IgD-negative memory B cell (primary cell): Measurements from ENCODE around the gene ARFRP1. TPM values are rescaled to one million over a fixed set of nuclear protein-coding genes. Genes with fewer than 3 reads are reported as not detected.

Experiments used
- H3K27ac Mint-ChIP-seq, 3 donors: one replicate each; pipeline ENCODE4 v1.8.0; 2020 to 2022; ENCODE audit warnings: mild to moderate bottlenecking in 3 of 3, mixed read lengths in 3 of 3, moderate library complexity in 1 of 3
- H3K27me3 Mint-ChIP-seq: one replicate; pipeline ENCODE4 v1.8.0; 2021; ENCODE audit warnings: mixed read lengths
- H3K36me3 Mint-ChIP-seq: one replicate; pipeline ENCODE4 v1.8.0; 2020; ENCODE audit warnings: mild to moderate bottlenecking, mixed read lengths
- H3K4me1 Mint-ChIP-seq, 3 donors: one replicate each; pipeline ENCODE4 v1.8.0; 2020 to 2022; ENCODE audit warnings: mixed read lengths in 3 of 3, mild to moderate bottlenecking in 1 of 3
- H3K4me3 Mint-ChIP-seq, 4 donors: one replicate each; pipeline ENCODE4 v1.8.0; 2020 to 2022; ENCODE audit warnings: mild to moderate bottlenecking in 4 of 4, mixed read lengths in 4 of 4, moderate library complexity in 3 of 4
- H3K9me3 Mint-ChIP-seq, 3 donors: one replicate each; pipeline ENCODE4 v1.8.0; 2020 to 2021; ENCODE audit warnings: mixed read lengths in 3 of 3, mild to moderate bottlenecking in 1 of 3
- polyA plus RNA-seq: library from polyadenylated mRNA; unstranded; fragments of 300-500 nt; fragmentation: Illumina TruSeq; gene quantifications from one replicate; pipeline ENCODE4 v1.2.3, GENCODE V29; 2021

Gene ARFRP1
- polyA plus RNA-seq, 1 donor from 2014 or later, result 64.3 TPM

GRCh38 chr20:63695424-63696305 is 12.1 kb downstream of the ARFRP1 start:
- Mint-ChIP-seq H3K36me3 (no peaks in the 10 kb centered on the region), H3K27me3 (no peaks in the 10 kb centered on the region), H3K4me3 (no peak overlapping the region), H3K27ac (no peak overlapping the region), H3K4me1 (peaks cover 0 to 4% (median 0%) of the 10 kb centered on the region in 3 donors), H3K9me3 (no peaks in the 10 kb centered on the region)

- no peaks in the 10 kb centered on the region for H3K27me3 Mint-ChIP-seq
- no peak overlapping the region for H3K27ac Mint-ChIP-seq
- no peaks in the 10 kb centered on the region for H3K9me3 Mint-ChIP-seq
- peaks cover 0 to 4% (median 0%) of the 10 kb centered on the region in 3 donors for H3K4me1 Mint-ChIP-seq
- H3K4me3 Mint-ChIP-seq, result no peak overlapping the region
- H3K36me3 Mint-ChIP-seq, result no peaks in the 10 kb centered on the region
Measured at GRCh38 chr20:63694584-63695423, 13.0 kb downstream of the ARFRP1 start.

DNA sequence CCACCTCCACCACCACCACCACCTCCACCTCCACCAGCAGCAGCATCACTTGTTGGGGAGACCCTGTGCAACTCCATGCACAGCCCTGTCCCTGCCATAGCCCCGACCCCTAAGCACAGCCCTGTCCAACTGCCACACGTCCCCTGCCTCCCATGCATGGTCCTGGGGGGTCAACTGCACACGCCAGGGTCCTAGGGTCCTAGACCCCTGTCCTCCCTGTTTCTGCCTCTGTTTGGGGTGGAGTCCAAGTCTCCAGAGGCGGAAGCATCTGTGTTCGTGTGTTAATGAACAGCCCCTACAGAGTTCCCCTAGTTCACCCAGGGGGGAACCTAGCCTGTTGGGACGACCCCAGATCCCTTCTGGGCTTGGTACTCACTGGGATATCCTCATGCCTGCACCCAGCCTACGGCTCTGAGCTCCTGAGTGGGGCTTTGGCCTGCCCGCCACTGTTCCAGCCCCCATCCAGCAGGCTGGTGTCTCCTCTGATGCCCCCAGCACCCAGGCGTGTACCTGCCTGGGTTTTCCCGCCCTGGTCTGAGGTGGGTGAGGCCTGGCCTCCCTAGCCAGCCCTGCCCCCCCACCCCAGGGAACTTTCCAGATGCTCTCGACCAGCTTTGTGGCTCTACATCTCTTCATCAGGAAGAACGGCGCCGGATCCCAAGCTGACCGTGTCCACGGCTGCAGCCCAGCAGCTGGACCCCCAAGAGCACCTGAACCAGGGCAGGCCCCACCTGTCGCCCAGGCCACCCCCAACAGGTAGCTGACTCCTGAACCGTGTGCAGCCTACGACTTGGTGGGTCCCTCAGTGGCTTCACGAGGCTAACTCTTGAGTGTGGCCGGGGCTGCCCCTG is 13.8 kb downstream of the ARFRP1 start:
- H3K27ac Mint-ChIP-seq, result no peak overlapping the region
- no peaks in the 10 kb centered on the region for H3K27me3 Mint-ChIP-seq
- H3K4me3 Mint-ChIP-seq, result peak overlapping the region in 1 of 4 donors; percentile 8
- H3K4me1 Mint-ChIP-seq, result peaks cover 0 to 4% (median 0%) of the 10 kb centered on the region in 3 donors
- no peaks in the 10 kb centered on the region for H3K9me3 Mint-ChIP-seq
- H3K36me3 Mint-ChIP-seq, result no peaks in the 10 kb centered on the region

GRCh38 chr20:63693083-63693732 is 14.6 kb downstream of the ARFRP1 start:
- no peak overlapping the region for H3K4me3 Mint-ChIP-seq
- H3K9me3 Mint-ChIP-seq, result no peaks in the 10 kb centered on the region
- no peaks in the 10 kb centered on the region for H3K27me3 Mint-ChIP-seq
- peaks cover 0 to 4% (median 0%) of the 10 kb centered on the region in 3 donors for H3K4me1 Mint-ChIP-seq
- no peaks in the 10 kb centered on the region for H3K36me3 Mint-ChIP-seq
- peak overlapping the region in 1 of 3 donors; percentile 39 for H3K27ac Mint-ChIP-seq

GRCh38 chr20:63692436-63693082 is 15.2 kb downstream of the ARFRP1 start:
- no peaks in the 10 kb centered on the region for H3K36me3 Mint-ChIP-seq
- H3K9me3 Mint-ChIP-seq, result no peaks in the 10 kb centered on the region
- H3K4me1 Mint-ChIP-seq, result peaks cover 0 to 4% (median 0%) of the 10 kb centered on the region in 3 donors
- no peaks in the 10 kb centered on the region for H3K27me3 Mint-ChIP-seq
- H3K27ac Mint-ChIP-seq, result peak overlapping the region in 2 of 3 donors; percentile 25 to 39
- H3K4me3 Mint-ChIP-seq, result no peak overlapping the region

DNA sequence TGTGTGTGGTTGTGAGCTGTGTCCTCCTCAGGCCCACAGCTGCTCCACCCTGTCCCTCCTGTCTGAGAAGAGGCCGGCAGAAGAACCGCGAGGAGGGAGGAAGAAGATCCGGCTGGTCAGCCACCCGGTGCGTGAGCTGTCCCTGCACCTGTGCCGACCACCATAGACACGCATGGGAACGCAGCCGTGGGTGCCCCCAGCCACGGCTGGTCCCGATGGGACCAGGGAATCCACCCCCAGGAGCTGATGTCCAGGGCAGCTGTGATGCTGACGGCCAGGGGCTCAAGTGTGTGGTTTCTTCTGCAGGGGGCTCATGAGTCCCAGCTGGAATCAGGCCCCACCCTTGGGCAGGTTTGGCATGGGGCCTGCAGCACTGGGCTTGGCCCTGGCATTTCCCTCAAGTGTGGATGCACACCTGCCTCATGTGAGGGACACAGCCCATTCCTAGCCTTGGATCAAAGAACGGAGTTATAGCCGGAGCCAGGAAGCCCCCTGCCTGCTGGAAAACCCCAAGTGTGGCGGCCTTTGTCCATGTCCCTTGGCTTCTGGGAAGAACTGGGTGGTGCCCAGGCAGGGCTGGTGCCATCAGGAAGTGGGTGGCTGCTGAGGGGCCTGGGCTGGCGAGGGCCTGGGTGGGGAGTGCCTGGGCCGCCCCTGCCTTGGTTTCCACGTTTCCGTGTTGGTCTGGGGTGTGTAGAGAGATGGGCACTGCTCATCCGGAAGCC is 15.9 kb downstream of the ARFRP1 start:
- Mint-ChIP-seq H3K9me3 (no peaks in the 10 kb centered on the region), H3K4me1 (peaks cover 0 to 2% (median 0%) of the 10 kb centered on the region in 3 donors), H3K27ac (peak overlapping the region in 1 of 3 donors; percentile 53), H3K27me3 (no peaks in the 10 kb centered on the region), H3K36me3 (no peaks in the 10 kb centered on the region), H3K4me3 (no peak overlapping the region)

- Mint-ChIP-seq H3K27ac (peak overlapping the region in 1 of 3 donors; percentile 53), H3K27me3 (no peaks in the 10 kb centered on the region), H3K36me3 (no peaks in the 10 kb centered on the region), H3K9me3 (no peaks in the 10 kb centered on the region), H3K4me3 (peak overlapping the region in 1 of 4 donors; percentile 69), H3K4me1 (peaks cover 0 to 2% (median 0%) of the 10 kb centered on the region in 3 donors)
Measured at GRCh38 chr20:63690898-63691710, 16.7 kb downstream of the ARFRP1 start.

DNA sequence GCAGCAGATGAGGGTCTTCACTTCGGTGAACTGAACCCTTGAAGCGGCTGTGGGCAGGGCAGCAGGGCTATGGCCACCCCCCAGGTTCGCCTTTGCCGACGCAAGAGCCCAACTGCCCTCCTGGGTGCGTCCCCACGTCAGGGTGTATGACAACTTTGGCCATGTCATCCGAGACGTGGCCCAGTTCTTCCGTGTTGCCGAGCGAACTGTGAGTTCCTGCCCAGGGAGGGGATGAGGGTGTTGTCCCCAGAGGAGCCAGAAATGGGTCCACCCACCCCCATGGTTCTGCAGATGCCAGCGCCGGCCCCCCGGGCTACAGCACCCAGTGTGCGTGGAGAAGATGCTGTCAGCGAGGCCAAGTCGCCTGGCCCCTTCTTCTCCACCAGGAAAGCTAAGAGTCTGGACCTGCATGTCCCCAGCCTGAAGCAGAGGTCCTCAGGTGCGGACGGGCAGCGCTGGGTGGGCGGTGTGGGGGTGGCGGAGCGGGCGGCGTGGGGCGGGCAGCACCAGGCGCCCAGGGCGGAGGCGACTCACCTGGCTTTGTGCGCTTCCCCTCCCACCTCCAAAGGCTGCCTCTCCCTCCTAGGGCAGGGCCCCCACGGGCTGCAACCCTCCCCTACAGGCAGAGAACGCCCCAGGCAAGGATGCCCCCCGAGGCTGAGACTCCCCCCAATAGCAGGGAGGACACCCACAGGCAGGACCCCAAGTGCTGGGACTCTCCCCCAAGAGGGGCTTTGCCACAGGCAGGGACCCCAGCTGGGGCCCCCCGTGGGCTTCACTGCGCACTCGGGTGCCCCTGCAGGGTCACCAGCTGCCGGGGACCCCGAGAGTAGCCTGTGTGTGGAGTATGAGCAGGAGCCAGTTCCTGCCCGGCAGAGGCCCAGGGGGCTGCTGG is 17.5 kb downstream of the ARFRP1 start:
- no peaks in the 10 kb centered on the region for H3K36me3 Mint-ChIP-seq
- H3K4me1 Mint-ChIP-seq, result peaks cover 0 to 2% (median 0%) of the 10 kb centered on the region in 3 donors
- H3K9me3 Mint-ChIP-seq, result no peaks in the 10 kb centered on the region
- no peak overlapping the region for H3K4me3 Mint-ChIP-seq
- no peaks in the 10 kb centered on the region for H3K27me3 Mint-ChIP-seq
- no peak overlapping the region for H3K27ac Mint-ChIP-seq

- Mint-ChIP-seq H3K27me3 (no peaks in the 10 kb centered on the region), H3K4me3 (no peak overlapping the region), H3K36me3 (no peaks in the 10 kb centered on the region), H3K4me1 (peaks cover 0 to 2% (median 0%) of the 10 kb centered on the region in 3 donors), H3K27ac (no peak overlapping the region), H3K9me3 (no peaks in the 10 kb centered on the region)
Measured at GRCh38 chr20:63689046-63690002, 18.5 kb downstream of the ARFRP1 start.

- peaks cover 0 to 2% (median 0%) of the 10 kb centered on the region in 3 donors for H3K4me1 Mint-ChIP-seq
- no peaks in the 10 kb centered on the region for H3K27me3 Mint-ChIP-seq
- no peak overlapping the region for H3K27ac Mint-ChIP-seq
- no peaks in the 10 kb centered on the region for H3K36me3 Mint-ChIP-seq
- no peak overlapping the region for H3K4me3 Mint-ChIP-seq
- H3K9me3 Mint-ChIP-seq, result no peaks in the 10 kb centered on the region
Measured at GRCh38 chr20:63688228-63689045, 19.3 kb downstream of the ARFRP1 start.
